Neutrophil (primary cell): ENCODE data around the gene ACTL9.
A peak's percentile ranks its signal among the peaks of the same experiment; 100 is the strongest.

Source experiments
- H3K27ac ChIP-seq: fragments of 200-600 bp; sonication (generic); 2 replicates; pipeline ENCODE4 v1.5.1; 2016; ENCODE audit warnings: mild to moderate bottlenecking, moderate library complexity
- H3K27me3 ChIP-seq: fragments of 200-600 bp; sonication (generic); 2 replicates; pipeline ENCODE4 v1.6.0; 2016; ENCODE audit warnings: mild to moderate bottlenecking
- H3K36me3 ChIP-seq: fragments of 200-600 bp; sonication (generic); 2 replicates; pipeline ENCODE4 v1.5.1; 2017
- H3K4me1 ChIP-seq, 2 experiments: fragments of 200-600 bp in 1 of 2; sonication (generic) in 1 of 2; 1 replicate in 1 of 2; 2 replicates in 1 of 2; pipeline versions ENCODE4 v1.5.1 to v1.6.1; 2013 to 2016; ENCODE audit warnings: low read depth in 1 of 2, low read length in 1 of 2, mild to moderate bottlenecking in 1 of 2, moderate library complexity in 1 of 2; ENCODE audit not compliant: control insufficient read depth in 1 of 2, insufficient read depth in 1 of 2
- H3K4me3 ChIP-seq, 2 experiments: fragments of 200-600 bp in 1 of 2; sonication (generic) in 1 of 2; 1 replicate in 1 of 2; 2 replicates in 1 of 2; pipeline ENCODE4 v1.5.1; 2013 to 2016; ENCODE audit warnings: low read depth in 1 of 2, low read length in 1 of 2, mild to moderate bottlenecking in 1 of 2, moderate library complexity in 1 of 2
- H3K9me3 ChIP-seq: fragments of 200-600 bp; sonication (generic); 2 replicates; pipeline ENCODE4 v1.5.1; 2016
- TF ChIP-seq, protein P1 (sequence below): fragments of 200-600 bp; sonication (generic); IDR thresholded peaks from 2 replicates; pipeline ENCODE4 v1.5.1; 2016; ENCODE audit warnings: antibody characterized with exemption

The ACTL9 gene

GRCh38 chr19:8654591-8655339, 43.8 kb downstream of the ACTL9 start:
- peaks cover 19% of the 10 kb centered on the region for H3K27me3 ChIP-seq
- H3K36me3 ChIP-seq = no peaks in the 10 kb centered on the region
- H3K9me3 ChIP-seq = no peaks in the 10 kb centered on the region
- H3K27ac ChIP-seq = no peak overlapping the region
- H3K4me1 ChIP-seq = peaks cover 19 to 21% of the 10 kb centered on the region in 2 experiments
- TF ChIP-seq, protein P1, sequence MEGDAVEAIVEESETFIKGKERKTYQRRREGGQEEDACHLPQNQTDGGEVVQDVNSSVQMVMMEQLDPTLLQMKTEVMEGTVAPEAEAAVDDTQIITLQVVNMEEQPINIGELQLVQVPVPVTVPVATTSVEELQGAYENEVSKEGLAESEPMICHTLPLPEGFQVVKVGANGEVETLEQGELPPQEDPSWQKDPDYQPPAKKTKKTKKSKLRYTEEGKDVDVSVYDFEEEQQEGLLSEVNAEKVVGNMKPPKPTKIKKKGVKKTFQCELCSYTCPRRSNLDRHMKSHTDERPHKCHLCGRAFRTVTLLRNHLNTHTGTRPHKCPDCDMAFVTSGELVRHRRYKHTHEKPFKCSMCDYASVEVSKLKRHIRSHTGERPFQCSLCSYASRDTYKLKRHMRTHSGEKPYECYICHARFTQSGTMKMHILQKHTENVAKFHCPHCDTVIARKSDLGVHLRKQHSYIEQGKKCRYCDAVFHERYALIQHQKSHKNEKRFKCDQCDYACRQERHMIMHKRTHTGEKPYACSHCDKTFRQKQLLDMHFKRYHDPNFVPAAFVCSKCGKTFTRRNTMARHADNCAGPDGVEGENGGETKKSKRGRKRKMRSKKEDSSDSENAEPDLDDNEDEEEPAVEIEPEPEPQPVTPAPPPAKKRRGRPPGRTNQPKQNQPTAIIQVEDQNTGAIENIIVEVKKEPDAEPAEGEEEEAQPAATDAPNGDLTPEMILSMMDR = peak; percentile 85
- H3K4me3 ChIP-seq = peak overlapping the region; percentile 36 to 39

- H3K36me3 ChIP-seq = no peaks in the 10 kb centered on the region
- TF ChIP-seq, protein P1 = no peak
- H3K27me3 ChIP-seq = no peaks in the 10 kb centered on the region
- no peaks in the 10 kb centered on the region for H3K9me3 ChIP-seq
- no peak overlapping the region for H3K4me3 ChIP-seq
- peak overlapping the region; percentile 76 for H3K27ac ChIP-seq
- H3K4me1 ChIP-seq = peaks cover 60% of the 10 kb centered on the region in 2 experiments
Observed at GRCh38 chr19:8648240-8648639, 50.4 kb downstream of the ACTL9 start.
